Ishikawa (cell line): ENCODE results near the gene FBXO24.

ENCODE experiments used
- CEBPB ChIP-seq: IDR thresholded peaks from 2 replicates; pipeline ENCODE4 v1.6.1; 2012
- CREB1 ChIP-seq: IDR thresholded peaks from 2 replicates; pipeline ENCODE4 v1.6.1; 2012; ENCODE audit warnings: low read depth
- EGR1 ChIP-seq: IDR thresholded peaks from 2 replicates; pipeline ENCODE4 v1.6.1; 2012
- EP300 ChIP-seq: IDR thresholded peaks from 2 replicates; pipeline ENCODE4 v1.6.1; 2012; ENCODE audit warnings: borderline replicate concordance
- FOXM1 ChIP-seq: IDR thresholded peaks from 2 replicates; pipeline ENCODE4 v1.6.1; 2012; ENCODE audit warnings: low read depth, borderline replicate concordance
- NFIC ChIP-seq: IDR thresholded peaks from 2 replicates; pipeline ENCODE4 v1.6.1; 2012
- RAD21 ChIP-seq: IDR thresholded peaks from 2 replicates; pipeline ENCODE4 v1.6.1; 2012; ENCODE audit warnings: low read depth
- TAF1 ChIP-seq: IDR thresholded peaks from 2 replicates; pipeline ENCODE4 v1.6.1; 2012; ENCODE audit warnings: low read depth, mild to moderate bottlenecking
- TCF12 ChIP-seq: IDR thresholded peaks from 2 replicates; pipeline ENCODE4 v1.6.1; 2012; ENCODE audit warnings: low read depth
- TEAD4 ChIP-seq: IDR thresholded peaks from 2 replicates; pipeline ENCODE4 v1.6.1; 2012
- YY1 ChIP-seq: IDR thresholded peaks from 2 replicates; pipeline ENCODE4 v1.6.1; 2012; ENCODE audit warnings: low read depth
- ZBTB7A ChIP-seq: IDR thresholded peaks from 2 replicates; pipeline ENCODE4 v1.6.1; 2012; ENCODE audit warnings: low read depth
- TF ChIP-seq, protein P1 (sequence below): IDR thresholded peaks from 2 replicates; pipeline ENCODE4 v1.6.1; 2012
- TF ChIP-seq, protein P2 (sequence below): IDR thresholded peaks from 2 replicates; pipeline ENCODE4 v1.6.1; 2012
- TF ChIP-seq, protein P3 (sequence below): IDR thresholded peaks from 2 replicates; pipeline ENCODE4 v1.6.1; 2012; ENCODE audit warnings: low read depth, mild to moderate bottlenecking

FBXO24 gene

DNA sequence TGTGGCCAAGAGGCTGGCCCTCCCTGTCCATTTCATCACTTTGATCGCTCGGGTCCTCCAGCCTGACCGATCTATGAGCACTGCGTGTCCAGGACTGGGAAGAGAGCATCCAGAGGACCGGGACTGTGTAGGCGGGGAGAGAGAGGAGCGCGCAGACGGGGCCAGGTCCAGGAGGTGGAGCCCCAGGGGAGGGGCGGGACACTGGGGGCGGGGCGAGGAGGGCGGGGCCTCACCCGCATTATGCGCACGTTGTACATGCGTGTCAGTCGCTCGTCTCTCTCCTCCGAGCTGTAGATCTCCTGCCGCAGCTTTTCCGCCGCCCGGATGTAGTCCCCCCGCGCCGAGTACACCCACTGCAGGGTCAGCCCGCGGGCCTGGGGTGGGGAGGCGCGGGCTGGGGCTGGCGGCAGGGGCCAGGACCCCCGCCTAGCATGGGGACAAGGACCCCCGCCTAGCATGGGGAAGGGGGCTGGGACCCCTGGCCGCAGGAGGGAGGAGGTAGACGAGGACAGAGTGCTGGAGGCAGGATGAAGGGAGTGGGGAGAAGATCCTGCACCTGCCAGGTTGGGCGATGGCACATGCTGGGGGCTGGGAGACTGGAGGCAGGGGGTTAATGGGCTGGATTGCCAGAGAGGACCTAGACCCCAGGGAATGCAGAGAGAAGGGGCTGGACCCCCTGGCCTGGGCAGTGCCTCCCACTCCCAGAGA, 40.6 kb downstream of the FBXO24 start:
- TF ChIP-seq EGR1 (peak; percentile 82), EP300 (no peak), ZBTB7A (peak; percentile 79), TAF1 (peak; percentile 51; the same call in 1 of the 2 replicates), FOXM1 (no peak), YY1 (no peak), TEAD4 (no peak), CEBPB (no peak)
- TF ChIP-seq, protein P1, sequence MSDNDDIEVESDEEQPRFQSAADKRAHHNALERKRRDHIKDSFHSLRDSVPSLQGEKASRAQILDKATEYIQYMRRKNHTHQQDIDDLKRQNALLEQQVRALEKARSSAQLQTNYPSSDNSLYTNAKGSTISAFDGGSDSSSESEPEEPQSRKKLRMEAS: peak; percentile 35; the same call in 1 of the 2 replicates

DNA sequence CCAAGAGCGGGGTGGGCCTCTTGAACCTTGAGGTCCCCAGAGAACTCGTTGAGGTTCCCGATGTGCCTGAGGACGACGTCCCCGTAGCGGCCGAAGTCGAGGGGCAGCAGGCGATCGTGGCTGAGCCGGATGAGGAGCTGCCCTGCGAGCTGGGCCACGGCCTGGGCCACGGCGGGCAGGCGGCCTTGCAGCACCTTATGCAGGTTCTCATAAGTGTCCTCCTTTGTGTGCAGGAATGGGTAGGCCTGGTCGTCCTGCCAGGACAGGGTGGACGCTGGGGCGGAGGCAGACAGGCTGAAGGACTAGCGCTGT, 41.1 kb downstream of the FBXO24 start:
- TF ChIP-seq CEBPB (no peak), YY1 (no peak), TCF12 (no peak), CREB1 (no peak), TAF1 (no peak), EGR1 (no peak), TEAD4 (no peak), EP300 (no peak), RAD21 (no peak), NFIC (no peak), ZBTB7A (no peak), FOXM1 (no peak)
- TF ChIP-seq, protein P2, sequence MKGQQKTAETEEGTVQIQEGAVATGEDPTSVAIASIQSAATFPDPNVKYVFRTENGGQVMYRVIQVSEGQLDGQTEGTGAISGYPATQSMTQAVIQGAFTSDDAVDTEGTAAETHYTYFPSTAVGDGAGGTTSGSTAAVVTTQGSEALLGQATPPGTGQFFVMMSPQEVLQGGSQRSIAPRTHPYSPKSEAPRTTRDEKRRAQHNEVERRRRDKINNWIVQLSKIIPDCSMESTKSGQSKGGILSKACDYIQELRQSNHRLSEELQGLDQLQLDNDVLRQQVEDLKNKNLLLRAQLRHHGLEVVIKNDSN: no peak
- TF ChIP-seq, protein P1: no peak
- TF ChIP-seq, protein P3, sequence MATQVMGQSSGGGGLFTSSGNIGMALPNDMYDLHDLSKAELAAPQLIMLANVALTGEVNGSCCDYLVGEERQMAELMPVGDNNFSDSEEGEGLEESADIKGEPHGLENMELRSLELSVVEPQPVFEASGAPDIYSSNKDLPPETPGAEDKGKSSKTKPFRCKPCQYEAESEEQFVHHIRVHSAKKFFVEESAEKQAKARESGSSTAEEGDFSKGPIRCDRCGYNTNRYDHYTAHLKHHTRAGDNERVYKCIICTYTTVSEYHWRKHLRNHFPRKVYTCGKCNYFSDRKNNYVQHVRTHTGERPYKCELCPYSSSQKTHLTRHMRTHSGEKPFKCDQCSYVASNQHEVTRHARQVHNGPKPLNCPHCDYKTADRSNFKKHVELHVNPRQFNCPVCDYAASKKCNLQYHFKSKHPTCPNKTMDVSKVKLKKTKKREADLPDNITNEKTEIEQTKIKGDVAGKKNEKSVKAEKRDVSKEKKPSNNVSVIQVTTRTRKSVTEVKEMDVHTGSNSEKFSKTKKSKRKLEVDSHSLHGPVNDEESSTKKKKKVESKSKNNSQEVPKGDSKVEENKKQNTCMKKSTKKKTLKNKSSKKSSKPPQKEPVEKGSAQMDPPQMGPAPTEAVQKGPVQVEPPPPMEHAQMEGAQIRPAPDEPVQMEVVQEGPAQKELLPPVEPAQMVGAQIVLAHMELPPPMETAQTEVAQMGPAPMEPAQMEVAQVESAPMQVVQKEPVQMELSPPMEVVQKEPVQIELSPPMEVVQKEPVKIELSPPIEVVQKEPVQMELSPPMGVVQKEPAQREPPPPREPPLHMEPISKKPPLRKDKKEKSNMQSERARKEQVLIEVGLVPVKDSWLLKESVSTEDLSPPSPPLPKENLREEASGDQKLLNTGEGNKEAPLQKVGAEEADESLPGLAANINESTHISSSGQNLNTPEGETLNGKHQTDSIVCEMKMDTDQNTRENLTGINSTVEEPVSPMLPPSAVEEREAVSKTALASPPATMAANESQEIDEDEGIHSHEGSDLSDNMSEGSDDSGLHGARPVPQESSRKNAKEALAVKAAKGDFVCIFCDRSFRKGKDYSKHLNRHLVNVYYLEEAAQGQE: no peak

DNA sequence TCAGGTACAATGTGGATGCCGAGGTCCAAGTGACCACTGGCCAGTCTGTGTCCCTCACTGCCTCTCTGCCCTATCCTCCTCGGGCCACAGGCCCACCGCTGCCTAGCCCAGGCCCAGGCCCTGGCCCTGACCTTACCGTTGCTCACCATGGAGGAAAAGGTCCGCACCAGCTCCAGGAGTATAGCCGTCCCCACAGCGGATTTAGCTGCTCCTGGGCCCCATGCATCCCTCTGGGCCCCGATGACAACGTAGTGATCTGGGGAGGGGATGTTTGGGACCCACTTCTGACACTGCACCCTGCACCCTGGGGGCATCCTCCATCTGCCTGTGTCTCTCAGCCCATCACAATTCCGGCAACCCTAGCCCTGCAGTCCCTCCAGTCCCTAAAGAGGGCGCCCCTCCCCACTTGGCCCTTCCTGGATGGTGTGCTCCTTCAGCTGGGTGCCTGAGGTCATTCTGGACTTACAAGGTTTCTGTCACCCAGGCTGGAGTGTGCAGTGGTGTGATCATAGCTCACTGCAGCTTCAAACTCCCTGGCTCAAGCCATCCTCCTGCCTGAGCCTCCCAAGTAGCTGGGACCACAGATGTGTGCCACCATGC, 43.1 kb downstream of the FBXO24 start:
- TF ChIP-seq EP300 (no peak), EGR1 (no peak), TAF1 (no peak), NFIC (no peak), RAD21 (peak; percentile 55), ZBTB7A (no peak), YY1 (no peak)
- TF ChIP-seq, protein P1: no peak
- TF ChIP-seq, protein P2: no peak

DNA sequence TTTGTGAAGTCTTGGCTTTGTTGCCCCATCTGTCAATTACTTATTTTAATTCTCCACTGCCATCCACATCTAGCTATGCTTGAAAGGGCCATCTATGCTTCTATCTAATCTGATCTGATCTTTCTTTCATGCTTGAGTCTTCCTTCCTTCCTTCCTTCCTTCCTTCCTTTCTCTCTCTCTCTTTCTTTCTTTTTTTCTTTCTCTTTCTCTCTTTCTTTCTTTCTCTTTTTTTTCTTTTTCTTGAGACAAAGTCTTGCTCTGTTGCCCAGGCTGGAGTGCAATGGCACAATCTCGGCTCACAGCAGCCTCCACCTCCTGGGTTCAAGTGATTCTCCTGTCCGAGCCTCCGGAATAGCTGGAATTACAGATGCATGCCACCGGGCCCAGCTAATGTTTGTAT, 43.9 kb downstream of the FBXO24 start:
- TF ChIP-seq FOXM1: no peak
- TF ChIP-seq ZBTB7A: no peak
- TF ChIP-seq, protein P2: no peak

DNA sequence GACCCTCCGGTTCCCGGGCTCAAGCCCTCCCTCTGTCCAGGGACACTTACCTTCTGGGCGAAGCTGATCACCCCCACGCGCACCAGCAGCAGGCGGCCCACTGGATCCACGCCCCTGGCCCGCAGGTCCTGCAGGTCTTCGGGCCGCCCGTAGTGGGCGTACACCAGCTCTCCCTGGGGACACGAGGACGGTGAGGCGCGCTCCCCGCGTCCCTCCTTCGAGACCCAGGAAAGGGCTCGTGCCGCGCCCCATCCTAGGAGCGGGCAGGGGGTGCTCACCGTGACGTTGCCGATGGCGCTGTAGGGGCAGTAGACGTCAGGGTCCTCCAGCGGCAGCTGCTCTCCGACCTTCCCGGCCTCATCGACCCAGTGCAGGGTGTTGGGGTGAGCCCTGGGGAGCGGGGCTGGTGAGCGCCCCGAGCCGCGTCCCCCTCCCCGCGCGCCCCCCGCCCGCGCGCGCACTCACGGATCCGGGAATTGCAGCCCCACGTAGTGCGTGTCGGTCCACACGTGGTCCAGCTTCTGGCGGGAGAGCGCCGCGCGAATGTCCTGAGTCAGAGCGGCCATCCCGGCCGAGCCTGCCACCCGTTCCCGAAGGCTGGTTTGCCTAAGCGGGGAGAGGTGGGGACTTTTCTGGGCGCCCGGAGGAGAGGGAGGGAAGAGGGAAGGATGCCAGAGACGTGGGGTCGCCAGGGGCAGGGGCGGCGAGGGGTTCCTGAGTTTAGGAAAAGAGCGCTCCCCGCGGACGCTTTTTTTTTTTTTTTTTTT, 47.0 kb downstream of the FBXO24 start:
- TF ChIP-seq FOXM1 (no peak), NFIC (no peak), RAD21 (no peak)
- TF ChIP-seq, protein P1: peak; percentile 55

DNA sequence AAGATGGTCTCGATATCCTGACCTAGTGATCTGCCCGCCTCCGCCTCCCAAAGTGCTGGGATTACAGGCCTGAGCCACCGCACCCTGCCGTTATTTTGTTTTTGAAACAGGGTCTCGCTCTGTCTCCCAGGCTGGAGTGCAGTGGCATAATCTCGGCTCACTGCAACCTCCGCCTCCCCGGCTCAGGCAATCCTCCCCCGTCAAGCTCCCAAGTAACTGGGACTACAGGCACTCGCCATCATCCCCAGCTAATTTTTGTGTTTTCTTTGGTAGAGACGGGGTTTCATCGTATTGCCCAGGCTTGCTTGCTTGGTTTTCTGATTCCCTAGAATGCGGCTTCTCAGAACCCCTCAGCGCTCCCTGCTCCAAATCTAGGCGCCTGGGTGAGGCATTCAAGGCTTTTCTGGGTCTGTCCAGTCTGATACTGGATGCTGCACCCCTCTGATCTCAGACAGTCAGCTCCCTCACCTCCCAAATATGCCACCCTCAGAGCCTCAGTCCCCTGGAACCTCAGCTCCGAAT, 53.9 kb downstream of the FBXO24 start:
- TF ChIP-seq TEAD4 (no peak), TAF1 (no peak), CREB1 (no peak), EP300 (no peak), CEBPB (no peak), FOXM1 (no peak), TCF12 (no peak), NFIC (no peak), RAD21 (no peak), YY1 (no peak), EGR1 (no peak), ZBTB7A (no peak)
- TF ChIP-seq, protein P3: no peak
- TF ChIP-seq, protein P2: no peak
- TF ChIP-seq, protein P1: no peak
